HCT116 (cell line): ENCODE results near the gene PIK3R2. TPM values are rescaled to one million over a fixed set of nuclear protein-coding genes. Genes with fewer than 3 reads are reported as not detected.

Source experiments
- ATAC-seq: fragments of 200-7000 bp; cut with Tn5 transposase; 2 replicates; pipeline ENCODE4 v1.9.1; 2020; ENCODE audit warnings: mild to moderate bottlenecking, moderate library complexity
- BruUV-seq: library from RNA; stranded (reverse); fragments of 400-500 nt; replicated peaks from 2 replicates; lab custom pipeline; 2021; lab: Mats Ljungman, UMichigan
- CTCF ChIA-PET: fragments of 300-600 bp; sonication (Branson Sonifier 250); formaldehyde crosslinking; loops from one replicate; lab custom pipeline; 2021; ENCODE audit warnings: antibody characterized with exemption; lab: Charles Lee
- POLR2A ChIA-PET: fragments of 300-600, 350-600 bp; sonication (Branson Sonifier 250); formaldehyde crosslinking; loops from one replicate; lab custom pipeline; 2021; ENCODE audit warnings: antibody characterized with exemption; lab: Charles Lee
- RAD21 ChIA-PET, 2 experiments: fragments of 300-600 bp; sonication (Branson Sonifier 250); formaldehyde crosslinking; loops; one replicate each; lab custom pipeline; 2023; ENCODE audit warnings: low total read pairs in 2 of 2; ENCODE audit not compliant: uncharacterized antibody in 2 of 2, unreplicated experiment in 2 of 2, low non-redundant PET in 1 of 2; lab: Charles Lee
- DNase-seq: peaks from one replicate; pipeline ENCODE4 v3.0.0-alpha.2; 2010; ENCODE audit warnings: low read depth, low spot score
- H2AFZ ChIP-seq: fragments of 200-600 bp; shearing (Covaris generic), sonication (generic); 2 replicates; pipeline ENCODE4 v1.6.1; 2017; ENCODE audit warnings: low read depth, mixed run types, mixed read lengths, antibody characterized with exemption, low read length; ENCODE audit not compliant: poor library complexity, severe bottlenecking
- H3K27ac ChIP-seq: 2 replicates; pipeline ENCODE4 v1.5.1; 2012; ENCODE audit warnings: low read depth, low read length
- H3K27me3 ChIP-seq: fragments of 200-600 bp; sonication (generic); 2 replicates; pipeline ENCODE4 v1.6.1; 2016; ENCODE audit warnings: mixed run types, low read length, mixed read lengths; ENCODE audit not compliant: insufficient read depth
- H3K36me3 ChIP-seq, 2 experiments: fragments of 200-500 bp in 1 of 2; fragments of 200-600 bp in 1 of 2; sonication (Bioruptor generic) in 1 of 2; sonication (generic) in 1 of 2; 2 replicates each; pipeline versions ENCODE4 v1.5.1 to v1.6.1; 2014 to 2016; ENCODE audit warnings: low read length in 2 of 2, inconsistent platforms in 1 of 2, mixed read lengths in 1 of 2, mixed run types in 1 of 2; ENCODE audit not compliant: insufficient read depth in 2 of 2, control insufficient read depth in 1 of 2
- H3K4me1 ChIP-seq, 2 experiments: fragments of 200-600 bp in 1 of 2; sonication (generic) in 1 of 2; 2 replicates each; pipeline versions ENCODE4 v1.5.1 to v1.6.1; 2012 to 2017; ENCODE audit warnings: low read length in 2 of 2, inconsistent platforms in 1 of 2, mild to moderate bottlenecking in 1 of 2, mixed read lengths in 1 of 2, mixed run types in 1 of 2, moderate library complexity in 1 of 2; ENCODE audit not compliant: insufficient read depth in 2 of 2, control insufficient read depth in 1 of 2
- H3K4me2 ChIP-seq: fragments of 200-600 bp; sonication (generic); 2 replicates; pipeline ENCODE4 v1.6.1; 2017; ENCODE audit warnings: mixed run types, low read length, mixed read lengths
- H3K4me3 ChIP-seq, 2 experiments: fragments of 200-600 bp in 1 of 2; sonication (generic) in 1 of 2; replicated peaks in 1 of 2; 2 replicates each; pipeline ENCODE4 v1.5.1; 2011 to 2016; ENCODE audit warnings: low read length in 2 of 2, control low read depth in 1 of 2, low read depth in 1 of 2, mild to moderate bottlenecking in 1 of 2, mixed read lengths in 1 of 2, mixed run types in 1 of 2
- H3K79me2 ChIP-seq: fragments of 200-600 bp; sonication (generic); 2 replicates; pipeline ENCODE4 v1.6.1; 2017; ENCODE audit warnings: mild to moderate bottlenecking, mixed run types, low read length, moderate library complexity, mixed read lengths; ENCODE audit not compliant: insufficient read depth
- H3K9ac ChIP-seq: fragments of 200-600 bp; sonication (generic); 2 replicates; pipeline ENCODE4 v1.6.1; 2016; ENCODE audit warnings: low read length, mixed read lengths
- H3K9me2 ChIP-seq: fragments of 200-600 bp; sonication (generic), shearing (Covaris generic); 2 replicates; pipeline ENCODE4 v1.6.1; 2017; ENCODE audit warnings: mixed run types, mild to moderate bottlenecking, moderate library complexity; ENCODE audit not compliant: insufficient read depth
- H3K9me3 ChIP-seq, 2 experiments: fragments of 200-500 bp in 1 of 2; fragments of 200-600 bp in 1 of 2; sonication (Bioruptor generic) in 1 of 2; sonication (generic) in 1 of 2; 2 replicates each; pipeline ENCODE4 v1.6.1; 2014 to 2017; ENCODE audit warnings: low read length in 2 of 2, mixed read lengths in 2 of 2, inconsistent platforms in 1 of 2, low read depth in 1 of 2, mild to moderate bottlenecking in 1 of 2, mixed run types in 1 of 2, moderate library complexity in 1 of 2; ENCODE audit not compliant: control insufficient read depth in 1 of 2, insufficient read depth in 1 of 2
- H4K20me1 ChIP-seq: fragments of 200-600 bp; sonication (generic), shearing (Covaris generic); 2 replicates; pipeline ENCODE4 v1.6.1; 2017; ENCODE audit warnings: mixed run types, mild to moderate bottlenecking, moderate library complexity; ENCODE audit not compliant: insufficient read depth
- CBX3 ChIP-seq: IDR thresholded peaks from 2 replicates; pipeline ENCODE4 v1.6.1; 2012; ENCODE audit warnings: low read depth
- ELF1 ChIP-seq: IDR thresholded peaks from 2 replicates; pipeline ENCODE4 v1.6.1; 2012; ENCODE audit warnings: low read depth, borderline replicate concordance
- EZH2 ChIP-seq: fragments of 200-600 bp; sonication (generic); IDR thresholded peaks from 2 replicates; pipeline ENCODE4 v1.6.1; 2017; ENCODE audit warnings: antibody characterized with exemption, mixed run types
- EZH2phosphoT487 ChIP-seq: fragments of 200-600 bp; IDR thresholded peaks from 2 replicates; pipeline ENCODE4 v1.6.1; 2018; ENCODE audit warnings: antibody characterized with exemption, borderline replicate concordance
- FOSL1 ChIP-seq: IDR thresholded peaks from 2 replicates; pipeline ENCODE4 v1.6.1; 2012; ENCODE audit warnings: low read depth
- POLR2A ChIP-seq: IDR thresholded peaks from 2 replicates; pipeline ENCODE4 v1.7.0; 2011; ENCODE audit warnings: borderline replicate concordance; ENCODE audit not compliant: insufficient read depth, insufficient read length; ENCODE audit errors: extremely low read depth
- POLR2AphosphoS5 ChIP-seq: IDR thresholded peaks from 2 replicates; pipeline ENCODE4 v1.6.1; 2011; ENCODE audit warnings: mild to moderate bottlenecking, low read depth, low read length, moderate library complexity
- SIN3A ChIP-seq: IDR thresholded peaks from 2 replicates; pipeline ENCODE4 v1.6.1; 2012; ENCODE audit warnings: low read depth
- SP1 ChIP-seq: IDR thresholded peaks from 2 replicates; pipeline ENCODE4 v1.6.1; 2012; ENCODE audit warnings: low read depth
- SRF ChIP-seq: IDR thresholded peaks from 2 replicates; pipeline ENCODE4 v1.6.1; 2012; ENCODE audit warnings: low read depth
- TCF7L2 ChIP-seq: IDR thresholded peaks from 2 replicates; pipeline ENCODE4 v1.7.0; 2011; ENCODE audit warnings: borderline replicate concordance, inconsistent platforms; ENCODE audit not compliant: insufficient read depth, insufficient read length; ENCODE audit errors: extremely low read depth
- YY1 ChIP-seq: IDR thresholded peaks from 2 replicates; pipeline ENCODE4 v1.6.1; 2011; ENCODE audit warnings: low read length, low read depth, moderate library complexity, mild to moderate bottlenecking; ENCODE audit not compliant: insufficient replicate concordance; ENCODE audit errors: extremely low read depth
- intact Hi-C: fragments of 100-400 bp; cut with micrococcal nuclease; formaldehyde crosslinking; loops from 2 replicates; pipeline ENCODE4 v1.10.0; 2022
- total RNA-seq: library from RNA; stranded (reverse); gene quantifications from one replicate; pipeline ENCODE4 v1.2.1, GENCODE V29; 2021; ENCODE audit not compliant: unreplicated experiment
- TF ChIP-seq, protein P1 (sequence below), 3 experiments: fragments of 200-600 bp in 1 of 3; sonication (generic) in 1 of 3; IDR thresholded peaks in 2 of 3; conservative IDR thresholded peaks in 1 of 3; 2 replicates each; pipeline ENCODE4 v1.5.1; 2012 to 2017; ENCODE audit warnings: low read depth in 2 of 3, low read length in 2 of 3, antibody characterized with exemption in 1 of 3, borderline replicate concordance in 1 of 3, control low read depth in 1 of 3, mild to moderate bottlenecking in 1 of 3, mixed read lengths in 1 of 3, mixed run types in 1 of 3, moderate library complexity in 1 of 3; ENCODE audit not compliant: insufficient read depth in 1 of 3
- TF ChIP-seq, protein P2 (sequence below): IDR thresholded peaks from 2 replicates; pipeline ENCODE4 v1.6.1; 2012
- TF ChIP-seq, protein P3 (sequence below): IDR thresholded peaks from 2 replicates; pipeline ENCODE4 v1.6.1; 2012

PIK3R2 gene
- total RNA-seq, 1 experiment from 2014 or later: 53.4 TPM

DNA sequence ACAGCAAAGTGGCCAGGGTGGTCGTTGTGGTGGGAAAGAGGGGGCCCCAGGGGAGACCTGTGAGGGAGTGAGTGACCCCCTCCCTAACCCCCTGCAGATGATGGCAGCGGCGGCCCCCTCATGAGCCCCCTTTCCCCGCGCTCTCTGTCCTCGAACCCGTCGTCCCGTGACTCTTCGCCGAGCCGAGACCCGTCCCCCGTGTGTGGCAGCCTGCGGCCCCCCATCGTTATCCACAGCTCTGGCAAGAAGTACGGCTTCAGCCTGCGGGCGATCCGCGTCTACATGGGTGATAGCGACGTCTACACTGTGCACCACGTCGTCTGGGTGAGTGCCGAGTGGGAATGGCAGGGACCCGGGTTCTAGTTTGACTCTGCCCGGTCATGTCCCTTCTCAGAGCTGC, 8.1 kb upstream of the PIK3R2 start:
- H3K27me3 ChIP-seq: no peaks in the 10 kb centered on the region
- H3K4me3 ChIP-seq: no peak overlapping the region
- TF ChIP-seq EZH2phosphoT487 (no peak), EZH2 (no peak), TCF7L2 (no peak), YY1 (no peak), SRF (no peak), SP1 (no peak), FOSL1 (no peak), ELF1 (no peak), POLR2AphosphoS5 (no peak), CBX3 (no peak), SIN3A (no peak), POLR2A (no peak)
- TF ChIP-seq, protein P1, sequence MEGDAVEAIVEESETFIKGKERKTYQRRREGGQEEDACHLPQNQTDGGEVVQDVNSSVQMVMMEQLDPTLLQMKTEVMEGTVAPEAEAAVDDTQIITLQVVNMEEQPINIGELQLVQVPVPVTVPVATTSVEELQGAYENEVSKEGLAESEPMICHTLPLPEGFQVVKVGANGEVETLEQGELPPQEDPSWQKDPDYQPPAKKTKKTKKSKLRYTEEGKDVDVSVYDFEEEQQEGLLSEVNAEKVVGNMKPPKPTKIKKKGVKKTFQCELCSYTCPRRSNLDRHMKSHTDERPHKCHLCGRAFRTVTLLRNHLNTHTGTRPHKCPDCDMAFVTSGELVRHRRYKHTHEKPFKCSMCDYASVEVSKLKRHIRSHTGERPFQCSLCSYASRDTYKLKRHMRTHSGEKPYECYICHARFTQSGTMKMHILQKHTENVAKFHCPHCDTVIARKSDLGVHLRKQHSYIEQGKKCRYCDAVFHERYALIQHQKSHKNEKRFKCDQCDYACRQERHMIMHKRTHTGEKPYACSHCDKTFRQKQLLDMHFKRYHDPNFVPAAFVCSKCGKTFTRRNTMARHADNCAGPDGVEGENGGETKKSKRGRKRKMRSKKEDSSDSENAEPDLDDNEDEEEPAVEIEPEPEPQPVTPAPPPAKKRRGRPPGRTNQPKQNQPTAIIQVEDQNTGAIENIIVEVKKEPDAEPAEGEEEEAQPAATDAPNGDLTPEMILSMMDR (IDR thresholded peaks at IDR 0.05 in 2 of 3, conservative IDR thresholded peaks at IDR 0.05 in 1 of 3; ENCODE audit: borderline replicate concordance in 1 of 3, insufficient read depth in 1 of 3, low read depth in 2 of 3, low read length in 2 of 3): no peak
- TF ChIP-seq, protein P2, sequence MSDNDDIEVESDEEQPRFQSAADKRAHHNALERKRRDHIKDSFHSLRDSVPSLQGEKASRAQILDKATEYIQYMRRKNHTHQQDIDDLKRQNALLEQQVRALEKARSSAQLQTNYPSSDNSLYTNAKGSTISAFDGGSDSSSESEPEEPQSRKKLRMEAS: no peak
- TF ChIP-seq, protein P3, sequence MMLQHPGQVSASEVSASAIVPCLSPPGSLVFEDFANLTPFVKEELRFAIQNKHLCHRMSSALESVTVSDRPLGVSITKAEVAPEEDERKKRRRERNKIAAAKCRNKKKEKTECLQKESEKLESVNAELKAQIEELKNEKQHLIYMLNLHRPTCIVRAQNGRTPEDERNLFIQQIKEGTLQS: no peak
- TF ChIP-seq, all 23 proteins: peak for 0
- Histone ChIP-seq H3K4me2 (no peak overlapping the region), H2AFZ (no peak overlapping the region), H3K79me2 (no peaks in the 10 kb centered on the region), H3K36me3 (peaks cover 9 to 22% of the 10 kb centered on the region in 2 experiments; a peak in 3 of 4 replicates), H3K27ac (no peak overlapping the region), H3K9ac (no peak overlapping the region), H3K9me3 (no peaks in the 10 kb centered on the region), H3K4me1 (no peaks in the 10 kb centered on the region), H3K9me2 (no peaks in the 10 kb centered on the region), H4K20me1 (no peaks in the 10 kb centered on the region)
- BruUV-seq: no TSS peak
- intact Hi-C loops: no loop called here
- ChIA-PET POLR2A (no interaction called here), CTCF (no interaction called here), RAD21 (no interaction called here)
- no peak for ATAC-seq
- no peak for DNase-seq
